Glutamatergic neuron (in vitro differentiated cells): Measurements from ENCODE around the gene SEMA3F. TPM values are rescaled to one million over a fixed set of nuclear protein-coding genes. Genes with fewer than 3 reads are reported as not detected.

ENCODE experiments used
- DNase-seq: peaks from one replicate; pipeline ENCODE4 v3.0.0; 2022
- H3K27ac Mint-ChIP-seq: one replicate; pipeline ENCODE4 v1.8.0; 2020; ENCODE audit warnings: mild to moderate bottlenecking, mixed read lengths, inconsistent platforms; ENCODE audit not compliant: unreplicated experiment
- H3K27me3 Mint-ChIP-seq: one replicate; pipeline ENCODE4 v1.8.0; 2020; ENCODE audit warnings: mild to moderate bottlenecking, moderate library complexity, mixed read lengths, inconsistent platforms; ENCODE audit not compliant: unreplicated experiment
- H3K36me3 Mint-ChIP-seq: one replicate; pipeline ENCODE4 v1.8.0; 2020; ENCODE audit warnings: mild to moderate bottlenecking, mixed read lengths, inconsistent platforms; ENCODE audit not compliant: unreplicated experiment
- H3K4me1 Mint-ChIP-seq: one replicate; pipeline ENCODE4 v1.8.0; 2020; ENCODE audit warnings: mild to moderate bottlenecking, low read depth, mixed read lengths, inconsistent platforms; ENCODE audit not compliant: unreplicated experiment
- H3K4me3 Mint-ChIP-seq: one replicate; pipeline ENCODE4 v1.8.0; 2020; ENCODE audit warnings: mild to moderate bottlenecking, mixed read lengths, inconsistent platforms; ENCODE audit not compliant: unreplicated experiment
- H3K9me3 Mint-ChIP-seq: one replicate; pipeline ENCODE4 v1.8.0; 2020; ENCODE audit warnings: mild to moderate bottlenecking, moderate library complexity, mixed read lengths, inconsistent platforms; ENCODE audit not compliant: unreplicated experiment
- CTCF ChIP-seq: fragments of 200-600 bp; sonication (generic); IDR thresholded peaks from one replicate; pipeline ENCODE4 v1.5.0; 2021; ENCODE audit not compliant: partially characterized antibody, unreplicated experiment
- total RNA-seq: library from RNA; stranded (reverse); fragmentation: NEBNext Ultra II Directional; extraction: Animal tissue kit (Norgen Biotek cat#: 25700); gene quantifications from one replicate; pipeline ENCODE4 v1.2.1, GENCODE V29; 2021; ENCODE audit not compliant: unreplicated experiment

The SEMA3F gene
- total RNA-seq, 1 donor from 2014 or later: 41.2 TPM

GRCh38 chr3:50212971-50213370 is 57.8 kb downstream of the SEMA3F start:
- Mint-ChIP-seq H3K4me1 (peaks cover 4% of the 10 kb centered on the region), H3K36me3 (no peaks in the 10 kb centered on the region), H3K9me3 (peaks cover 4% of the 10 kb centered on the region), H3K27ac (no peak overlapping the region), H3K27me3 (peaks cover 1% of the 10 kb centered on the region), H3K4me3 (no peak overlapping the region)
- DNase-seq: no peak
- peak; percentile 5 for TF ChIP-seq CTCF

- no peak for DNase-seq
- no peak for TF ChIP-seq CTCF
- H3K4me3 Mint-ChIP-seq: no peak overlapping the region
- H3K9me3 Mint-ChIP-seq: peaks cover 3% of the 10 kb centered on the region
- peaks cover 1% of the 10 kb centered on the region for H3K27me3 Mint-ChIP-seq
- H3K36me3 Mint-ChIP-seq: no peaks in the 10 kb centered on the region
- H3K4me1 Mint-ChIP-seq: peaks cover 4% of the 10 kb centered on the region
- no peak overlapping the region for H3K27ac Mint-ChIP-seq
These were observed 58.2 kb downstream of the SEMA3F start for GRCh38 chr3:50213373-50213772.

- no peak for DNase-seq
- Mint-ChIP-seq H3K4me1 (no peaks in the 10 kb centered on the region), H3K36me3 (no peaks in the 10 kb centered on the region), H3K27me3 (peaks cover 1% of the 10 kb centered on the region), H3K27ac (no peak overlapping the region), H3K9me3 (peaks cover 8% of the 10 kb centered on the region), H3K4me3 (no peak overlapping the region)
- no peak for TF ChIP-seq CTCF
These were observed 59.7 kb downstream of the SEMA3F start for GRCh38 chr3:50214824-50215223.

GRCh38 chr3:50215529-50215928 is 60.4 kb downstream of the SEMA3F start:
- Mint-ChIP-seq H3K36me3 (no peaks in the 10 kb centered on the region), H3K4me3 (no peak overlapping the region), H3K4me1 (peaks cover 2% of the 10 kb centered on the region), H3K9me3 (peaks cover 8% of the 10 kb centered on the region), H3K27me3 (no peaks in the 10 kb centered on the region), H3K27ac (no peak overlapping the region)
- no peak for TF ChIP-seq CTCF
- no peak for DNase-seq

GRCh38 chr3:50217681-50218080 is 62.6 kb downstream of the SEMA3F start:
- H3K27me3 Mint-ChIP-seq: no peaks in the 10 kb centered on the region
- H3K4me3 Mint-ChIP-seq: no peak overlapping the region
- H3K27ac Mint-ChIP-seq: no peak overlapping the region
- TF ChIP-seq CTCF: no peak
- H3K36me3 Mint-ChIP-seq: no peaks in the 10 kb centered on the region
- H3K9me3 Mint-ChIP-seq: peaks cover 5% of the 10 kb centered on the region
- peaks cover 2% of the 10 kb centered on the region for H3K4me1 Mint-ChIP-seq
- no peak for DNase-seq
